Measurements from ENCODE around the gene WBP1L.
A peak's percentile ranks its signal among the peaks of the same experiment; 100 is the strongest.
"Not testable (repeated sequence)": the region's sequence is repeated elsewhere in the genome, so short reads cannot be mapped to it uniquely, and the experiment has no call there.

The WBP1L gene

GRCh38 chr10:102853237-102853636 is 109.5 kb downstream of the WBP1L start:
- in situ Hi-C loops (cut with HindIII; ENCODE audit: low pct_ligation_motif_present, low pct_unique_long_range_greater_than_20kb, low sequenced_read_pairs); DNase-seq: not testable (repeated sequence)

GRCh38 chr10:102855731-102856436 is 112.1 kb downstream of the WBP1L start:
- peak; percentile 95 for DNase-seq
- in situ Hi-C loops (cut with HindIII; ENCODE audit: low pct_ligation_motif_present, low pct_unique_long_range_greater_than_20kb, low sequenced_read_pairs) = not testable (repeated sequence)

DNA sequence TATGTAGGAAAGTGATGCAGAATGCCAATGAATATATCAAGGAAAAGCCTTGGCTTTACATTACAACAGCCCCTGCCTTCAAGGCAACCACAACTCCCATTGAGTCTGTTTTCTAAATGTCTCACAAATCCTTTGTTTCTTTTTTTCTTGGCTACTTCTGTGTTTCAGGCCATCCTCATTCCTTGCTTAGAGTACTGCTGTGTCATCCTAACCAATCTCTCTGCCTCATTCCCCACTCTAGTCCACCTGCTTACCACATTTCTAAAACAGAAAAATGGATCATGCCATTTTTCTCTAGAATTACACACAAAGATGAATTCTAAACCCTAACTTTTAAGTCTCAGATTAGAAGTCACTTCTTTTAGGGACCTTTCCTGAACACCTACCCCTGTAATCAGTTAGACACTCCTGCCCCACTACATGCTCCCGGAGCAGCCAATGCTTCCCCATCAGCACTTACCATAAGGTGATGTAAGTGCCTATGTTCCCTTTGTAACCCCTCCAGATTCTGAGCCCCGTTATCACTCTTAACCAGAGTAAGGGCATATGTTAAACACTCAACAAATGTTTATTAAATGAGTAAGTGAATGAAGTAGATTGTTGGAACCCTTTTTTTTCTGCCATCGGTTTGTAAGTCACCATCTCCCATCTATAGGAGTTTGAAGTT is 113.1 kb downstream of the WBP1L start:
- in situ Hi-C loops (cut with HindIII; ENCODE audit: low pct_ligation_motif_present, low pct_unique_long_range_greater_than_20kb, low sequenced_read_pairs) = no loop called here
- DNase-seq = no peak

- no peak for DNase-seq
- in situ Hi-C loops (cut with HindIII; ENCODE audit: low pct_ligation_motif_present, low pct_unique_long_range_greater_than_20kb, low sequenced_read_pairs) = no loop called here
Observed at GRCh38 chr10:102859911-102860310, 116.2 kb downstream of the WBP1L start.

DNA sequence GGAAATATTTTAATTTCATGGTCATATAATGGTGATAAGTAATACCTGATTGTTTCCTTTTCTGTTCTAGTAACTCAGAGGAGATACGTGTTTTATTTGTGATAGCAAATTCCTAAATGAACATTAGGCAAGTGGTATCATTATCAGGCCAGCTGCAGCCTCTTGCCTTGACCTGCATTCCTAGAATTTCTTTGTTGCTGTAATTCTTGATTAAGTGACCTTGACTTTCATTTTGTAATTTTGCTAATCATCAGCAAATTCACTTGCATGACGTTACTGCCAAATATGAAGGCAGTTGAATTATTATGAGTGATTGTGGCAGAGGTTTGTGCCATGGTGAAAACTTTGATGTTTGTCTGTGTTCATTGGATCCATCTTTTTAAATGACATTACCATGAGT is 119.9 kb downstream of the WBP1L start:
- no peak for DNase-seq
- in situ Hi-C loops (cut with HindIII; ENCODE audit: low pct_ligation_motif_present, low pct_unique_long_range_greater_than_20kb, low sequenced_read_pairs) = no loop called here

- in situ Hi-C loops (cut with HindIII; ENCODE audit: low pct_ligation_motif_present, low pct_unique_long_range_greater_than_20kb, low sequenced_read_pairs) = no loop called here
- DNase-seq = no peak
Observed at GRCh38 chr10:102865620-102866019, 121.9 kb downstream of the WBP1L start.

All from ACHN (cell line).